PC-3 (cell line): ENCODE data around the gene COL15A1.

ENCODE experiments used
- EZH2phosphoT487 ChIP-seq: fragments of 300-600 bp; sonication (generic); IDR thresholded peaks from 2 replicates; pipeline ENCODE4 v1.6.1; 2018; ENCODE audit warnings: mild to moderate bottlenecking, antibody characterized with exemption, low read length, borderline replicate concordance
- TF ChIP-seq, protein P1 (sequence below): fragments of 300-600 bp; sonication (generic); conservative IDR thresholded peaks from 2 replicates; pipeline ENCODE4 v1.5.1; 2017; ENCODE audit warnings: antibody characterized with exemption, low read depth, mild to moderate bottlenecking, low read length

DNA sequence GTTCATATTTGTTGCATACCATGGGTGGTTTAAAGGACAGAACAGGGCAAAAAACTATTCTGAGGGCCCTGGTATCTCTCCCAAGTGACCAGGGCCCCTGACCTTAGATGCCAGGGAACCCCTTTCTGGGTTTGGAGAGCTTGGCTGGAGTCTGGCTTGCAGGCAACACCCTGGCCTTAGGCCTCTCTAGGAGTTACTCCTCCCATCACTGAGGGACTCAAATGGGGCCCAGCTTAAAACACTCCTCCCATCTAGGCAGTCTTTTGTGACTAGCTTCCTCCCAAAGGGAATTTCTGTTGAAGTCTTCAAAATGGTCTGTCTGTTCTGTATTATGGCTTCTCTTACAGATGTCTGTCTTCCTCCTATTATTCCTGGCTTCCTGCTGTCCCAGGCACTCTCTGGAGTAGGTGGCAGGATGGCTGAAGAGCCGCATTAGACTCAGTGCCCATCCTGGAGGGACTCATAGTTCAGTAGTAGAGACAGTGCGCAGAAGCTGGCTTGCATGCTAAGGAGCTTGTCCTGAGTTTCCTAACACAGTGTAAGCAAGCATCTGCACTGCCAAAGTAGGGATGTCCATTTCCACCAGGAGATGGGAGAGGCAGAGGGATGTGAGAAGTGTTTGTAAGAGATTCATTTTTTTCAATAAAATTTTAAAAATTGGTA is 10.0 kb downstream of the COL15A1 start:
- TF ChIP-seq, protein P1, sequence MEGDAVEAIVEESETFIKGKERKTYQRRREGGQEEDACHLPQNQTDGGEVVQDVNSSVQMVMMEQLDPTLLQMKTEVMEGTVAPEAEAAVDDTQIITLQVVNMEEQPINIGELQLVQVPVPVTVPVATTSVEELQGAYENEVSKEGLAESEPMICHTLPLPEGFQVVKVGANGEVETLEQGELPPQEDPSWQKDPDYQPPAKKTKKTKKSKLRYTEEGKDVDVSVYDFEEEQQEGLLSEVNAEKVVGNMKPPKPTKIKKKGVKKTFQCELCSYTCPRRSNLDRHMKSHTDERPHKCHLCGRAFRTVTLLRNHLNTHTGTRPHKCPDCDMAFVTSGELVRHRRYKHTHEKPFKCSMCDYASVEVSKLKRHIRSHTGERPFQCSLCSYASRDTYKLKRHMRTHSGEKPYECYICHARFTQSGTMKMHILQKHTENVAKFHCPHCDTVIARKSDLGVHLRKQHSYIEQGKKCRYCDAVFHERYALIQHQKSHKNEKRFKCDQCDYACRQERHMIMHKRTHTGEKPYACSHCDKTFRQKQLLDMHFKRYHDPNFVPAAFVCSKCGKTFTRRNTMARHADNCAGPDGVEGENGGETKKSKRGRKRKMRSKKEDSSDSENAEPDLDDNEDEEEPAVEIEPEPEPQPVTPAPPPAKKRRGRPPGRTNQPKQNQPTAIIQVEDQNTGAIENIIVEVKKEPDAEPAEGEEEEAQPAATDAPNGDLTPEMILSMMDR = no peak
- no peak for TF ChIP-seq EZH2phosphoT487
